Psoas muscle (tissue), 8 donors: ENCODE measurements around the gene DCD. TPM values are rescaled to one million over a fixed set of nuclear protein-coding genes. Genes with fewer than 3 reads are reported as not detected.

Source experiments
- ATAC-seq, 4 donors: fragments of 200-7000 bp; cut with Tn5 transposase; one replicate each; pipeline ENCODE4 v1.9.1; 2020; ENCODE audit warnings: moderate library complexity in 3 of 4, mild to moderate bottlenecking in 2 of 4
- DNase-seq, 2 donors: peaks; one replicate each; pipeline ENCODE4 v3.0.0-alpha.2; 2020
- H3K27ac ChIP-seq: fragments of 200-600 bp; one replicate; pipeline ENCODE4 v1.8.0; 2022
- H3K27me3 ChIP-seq, 3 donors: fragments of 200-600 bp in 1 of 3; one replicate each; pipeline versions ENCODE4 v1.6.1 to v1.8.0; 2013 to 2022; ENCODE audit warnings: low read length in 2 of 3, mild to moderate bottlenecking in 2 of 3, moderate library complexity in 1 of 3; ENCODE audit not compliant: insufficient read depth in 3 of 3
- H3K36me3 ChIP-seq, 2 donors: fragments of 200-600 bp in 1 of 2; one replicate each; pipeline versions ENCODE4 v1.6.1 to v1.8.0; 2013 to 2022; ENCODE audit warnings: low read depth in 1 of 2, mild to moderate bottlenecking in 1 of 2, moderate library complexity in 1 of 2; ENCODE audit not compliant: insufficient read depth in 1 of 2
- H3K4me1 ChIP-seq: fragments of 200-600 bp; one replicate; pipeline ENCODE4 v1.8.0; 2022
- H3K4me3 ChIP-seq: fragments of 200-600 bp; one replicate; pipeline ENCODE4 v1.8.0; 2022; ENCODE audit warnings: mild to moderate bottlenecking
- H3K9me3 ChIP-seq: fragments of 200-600 bp; one replicate; pipeline ENCODE4 v1.8.0; 2022
- WGBS, 3 donors: extraction: QIAGEN DNeasy Blood & Tissue Kit; methylation state at CpG; one replicate each; pipeline versions ENCODE4 v1.1.6 to v1.1.7; 2013; 5-methylcytosine and 5-hydroxymethylcytosine counted together
- intact Hi-C, 2 donors: fragments of 100-400 bp; cut with DNase I; formaldehyde crosslinking; loops; one replicate each; pipeline versions ENCODE4 v1.11.0 to v1.14.2; 2022
- polyA plus RNA-seq, 3 donors: library from polyadenylated mRNA; stranded (reverse); fragments of 200-250 nt; gene quantifications; one replicate each; pipeline ENCODE4 v1.2.3, GENCODE V29; 2013
- total RNA-seq, 4 donors: library from RNA; stranded (reverse); fragmentation: NEBNext Ultra II Directional in 2 of 4; extraction: Animal tissue kit (Norgen Biotek cat#: 25700) in 2 of 4; gene quantifications; one replicate each; pipeline versions ENCODE4 v1.2.1 to v1.2.4, GENCODE V29; 2021 to 2023
- TF ChIP-seq, protein P1 (sequence below): fragments of 200-600 bp; IDR thresholded peaks from one replicate; pipeline ENCODE4 v1.8.0; 2022; ENCODE audit warnings: antibody characterized with exemption
- donor health status: healthy with polysubstance abuse.
- donor health status: DM: no; HTN: no; CAD: no; lungs with moderate emphysema.
- donor health status: Bipolar disorder and iron deficiency.
- donor health status: healthy.
- donor health status: DM: yes; HTN: yes; CAD: no.
- donor health status: DM: no; HTN: no; CAD: no.
- donor health status: DM: no; HTN: no; CAD: no.
- donor health status: DM: yes; HTN: yes; CAD: no.

DCD gene
- total and polyA plus RNA-seq, 7 donors: not detected

DNA sequence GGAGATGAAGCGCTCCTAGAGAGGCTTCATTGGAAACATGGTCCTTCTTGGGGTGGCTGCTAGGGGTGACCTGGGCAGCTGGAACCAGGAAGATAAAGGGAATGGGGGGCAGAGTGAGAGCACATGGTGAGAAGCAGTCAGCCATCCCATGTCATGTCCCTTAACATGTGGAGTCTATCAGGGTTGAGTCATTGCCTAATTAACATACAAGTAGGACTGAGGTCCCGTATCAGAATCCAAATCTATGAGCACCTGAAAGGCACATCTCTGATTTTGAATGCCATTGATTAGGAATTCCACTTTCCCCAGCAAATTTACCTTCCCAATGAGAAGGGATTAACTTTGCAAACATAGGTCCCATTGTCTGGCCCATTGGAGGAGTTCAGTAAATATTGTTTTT lies 39.4 kb downstream of the DCD start:
- H3K27me3 ChIP-seq: peaks cover 0 to 3% (median 0%) of the 10 kb centered on the region in 3 donors
- no peaks in the 10 kb centered on the region for H3K9me3 ChIP-seq
- no peaks in the 10 kb centered on the region for H3K4me1 ChIP-seq
- ATAC-seq (no peak), DNase-seq (no peak)
- no peak overlapping the region for H3K27ac ChIP-seq
- H3K4me3 ChIP-seq: no peak overlapping the region
- TF ChIP-seq, protein P1, sequence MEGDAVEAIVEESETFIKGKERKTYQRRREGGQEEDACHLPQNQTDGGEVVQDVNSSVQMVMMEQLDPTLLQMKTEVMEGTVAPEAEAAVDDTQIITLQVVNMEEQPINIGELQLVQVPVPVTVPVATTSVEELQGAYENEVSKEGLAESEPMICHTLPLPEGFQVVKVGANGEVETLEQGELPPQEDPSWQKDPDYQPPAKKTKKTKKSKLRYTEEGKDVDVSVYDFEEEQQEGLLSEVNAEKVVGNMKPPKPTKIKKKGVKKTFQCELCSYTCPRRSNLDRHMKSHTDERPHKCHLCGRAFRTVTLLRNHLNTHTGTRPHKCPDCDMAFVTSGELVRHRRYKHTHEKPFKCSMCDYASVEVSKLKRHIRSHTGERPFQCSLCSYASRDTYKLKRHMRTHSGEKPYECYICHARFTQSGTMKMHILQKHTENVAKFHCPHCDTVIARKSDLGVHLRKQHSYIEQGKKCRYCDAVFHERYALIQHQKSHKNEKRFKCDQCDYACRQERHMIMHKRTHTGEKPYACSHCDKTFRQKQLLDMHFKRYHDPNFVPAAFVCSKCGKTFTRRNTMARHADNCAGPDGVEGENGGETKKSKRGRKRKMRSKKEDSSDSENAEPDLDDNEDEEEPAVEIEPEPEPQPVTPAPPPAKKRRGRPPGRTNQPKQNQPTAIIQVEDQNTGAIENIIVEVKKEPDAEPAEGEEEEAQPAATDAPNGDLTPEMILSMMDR: no peak
- intact Hi-C loops: no loop called here
- H3K36me3 ChIP-seq: no peaks in the 10 kb centered on the region
- 79 to 84% (median 82%) methylated on average over 2 of the region's 2 CpGs for WGBS, 3 donors

DNA sequence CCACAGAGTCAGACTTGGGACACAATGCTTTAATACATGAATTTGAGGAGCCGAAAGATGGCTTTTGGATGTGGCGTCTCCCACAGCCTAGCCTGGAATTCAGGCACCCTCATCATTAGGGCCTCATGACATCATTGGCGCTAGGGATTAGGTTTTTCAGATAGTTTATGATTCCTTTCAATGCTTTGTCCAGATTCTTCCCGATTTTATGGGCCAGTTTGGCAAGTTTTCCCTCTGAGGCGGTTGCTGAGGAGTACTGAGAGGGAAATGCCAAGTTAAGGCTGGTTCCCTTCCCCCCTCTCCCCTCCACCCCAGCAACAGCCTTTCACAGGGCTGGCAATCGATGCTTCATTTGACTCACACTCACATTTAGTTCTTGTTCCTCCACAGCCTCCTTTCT lies 40.0 kb downstream of the DCD start:
- intact Hi-C loops: no loop called here
- TF ChIP-seq, protein P1: no peak
- DNase-seq: no peak
- H3K4me1 ChIP-seq: no peaks in the 10 kb centered on the region
- no peak overlapping the region for H3K4me3 ChIP-seq
- H3K36me3 ChIP-seq: no peaks in the 10 kb centered on the region
- no peaks in the 10 kb centered on the region for H3K9me3 ChIP-seq
- WGBS, 3 donors: 48 to 70% (median 63%) methylated on average over 6 of the region's 6 CpGs
- no peak for ATAC-seq
- peaks cover 0 to 3% (median 0%) of the 10 kb centered on the region in 3 donors for H3K27me3 ChIP-seq
- H3K27ac ChIP-seq: no peak overlapping the region

DNA sequence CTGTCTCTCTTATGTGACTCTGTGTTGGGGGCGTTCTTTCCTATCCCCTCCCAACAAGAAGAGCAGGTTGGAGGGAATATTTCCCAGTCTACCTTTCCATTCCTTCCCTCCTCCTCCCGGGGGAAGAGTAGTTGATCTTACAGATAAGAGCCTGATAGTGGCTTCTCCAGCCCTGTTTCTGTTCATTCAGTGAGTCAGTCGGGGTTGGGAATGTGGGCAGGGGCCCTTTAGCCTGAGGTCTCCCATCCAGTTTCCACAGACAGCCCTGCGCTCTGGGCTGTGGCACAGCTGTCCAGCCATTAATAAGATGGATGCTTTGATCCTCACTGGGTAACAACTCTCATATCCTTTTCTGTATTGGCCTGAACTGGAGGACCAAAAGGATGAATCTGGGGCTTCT lies 41.6 kb downstream of the DCD start:
- TF ChIP-seq, protein P1: no peak
- H3K9me3 ChIP-seq: no peaks in the 10 kb centered on the region
- H3K36me3 ChIP-seq: no peaks in the 10 kb centered on the region
- 41 to 70% (median 59%) methylated on average over 4 of the region's 4 CpGs for WGBS, 3 donors
- intact Hi-C loops: no loop called here
- H3K27ac ChIP-seq: no peak overlapping the region
- H3K4me1 ChIP-seq: no peaks in the 10 kb centered on the region
- H3K4me3 ChIP-seq: no peak overlapping the region
- no peak for ATAC-seq
- DNase-seq: no peak
- peaks cover 0 to 3% (median 0%) of the 10 kb centered on the region in 3 donors for H3K27me3 ChIP-seq

DNA sequence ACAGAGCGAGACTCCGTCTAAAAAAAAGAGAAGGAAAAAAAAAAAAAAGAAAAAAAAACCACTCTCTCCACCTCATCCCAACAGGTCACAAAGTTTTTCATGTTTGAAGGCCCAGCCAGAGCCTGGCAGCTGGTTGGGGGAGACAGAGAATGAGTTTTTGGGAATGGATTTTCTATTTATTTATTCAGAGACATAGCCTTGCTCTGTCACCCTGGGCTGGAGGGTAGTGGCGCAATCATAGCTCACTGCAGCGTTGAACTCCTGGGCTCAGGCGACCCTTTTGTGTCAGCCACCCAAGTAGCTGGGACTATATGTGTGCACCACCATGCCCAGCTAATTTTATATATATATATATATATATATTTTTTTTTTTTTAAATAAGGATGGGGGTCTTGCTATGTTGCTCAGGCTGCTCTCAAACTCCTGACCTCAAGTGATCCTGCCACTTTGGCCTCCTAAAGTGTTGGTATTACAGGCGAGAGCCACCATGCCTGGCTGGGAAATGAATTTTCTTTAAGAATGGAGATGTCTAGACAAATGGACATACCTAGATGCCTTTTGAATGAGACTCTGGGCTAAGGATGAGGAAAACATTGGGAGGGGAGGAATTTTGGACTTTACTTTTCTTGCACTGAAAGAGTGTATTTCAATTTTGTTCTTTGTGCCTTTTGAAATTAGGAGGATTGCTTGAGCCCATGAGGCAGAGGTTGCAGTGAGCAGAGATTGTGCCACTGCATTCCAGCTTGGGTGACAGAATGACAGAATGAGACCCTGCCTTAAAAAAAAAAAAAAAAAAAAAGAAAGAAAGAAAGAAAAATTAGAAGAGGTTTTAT lies 42.8 kb downstream of the DCD start:
- H3K36me3 ChIP-seq: no peaks in the 10 kb centered on the region
- TF ChIP-seq, protein P1: no peak
- intact Hi-C loops: no loop called here
- 92 to 94% (median 93%) methylated on average over 6 of the region's 6 CpGs for WGBS, 3 donors
- no peak overlapping the region for H3K4me3 ChIP-seq
- H3K27me3 ChIP-seq: peaks cover 0 to 3% (median 0%) of the 10 kb centered on the region in 3 donors
- no peaks in the 10 kb centered on the region for H3K9me3 ChIP-seq
- DNase-seq (no peak), ATAC-seq (no peak)
- no peak overlapping the region for H3K27ac ChIP-seq
- H3K4me1 ChIP-seq: no peaks in the 10 kb centered on the region
